Smooth muscle cell of the brain vasculature (primary cell): ENCODE measurements around the gene FBRSL1.

Experiments
- DNase-seq: peaks from one replicate; pipeline ENCODE4 v3.0.0-alpha.2; 2012; ENCODE audit warnings: low read depth, low spot score

FBRSL1 gene

GRCh38 chr12:132541200-132541599 lies 51.2 kb downstream of the FBRSL1 start:
- no peak for DNase-seq

- DNase-seq, result no peak
These were observed 52.0 kb downstream of the FBRSL1 start for GRCh38 chr12:132541996-132542395.

- DNase-seq, result no peak
These were observed 52.7 kb downstream of the FBRSL1 start for GRCh38 chr12:132542661-132543060.

- no peak for DNase-seq
These were observed 53.5 kb downstream of the FBRSL1 start for GRCh38 chr12:132543298-132544079.

GRCh38 chr12:132544080-132544397 lies 54.1 kb downstream of the FBRSL1 start:
- DNase-seq, result no peak

- no peak for DNase-seq
These were observed 54.5 kb downstream of the FBRSL1 start for GRCh38 chr12:132544498-132544897.

- no peak for DNase-seq
These were observed 55.4 kb downstream of the FBRSL1 start for GRCh38 chr12:132545164-132545953.

GRCh38 chr12:132545955-132546354 lies 56.0 kb downstream of the FBRSL1 start:
- no peak for DNase-seq

GRCh38 chr12:132546647-132547046 lies 56.7 kb downstream of the FBRSL1 start:
- DNase-seq, result no peak

GRCh38 chr12:132547205-132547740 lies 57.3 kb downstream of the FBRSL1 start:
- no peak for DNase-seq

GRCh38 chr12:132548430-132549058 lies 58.6 kb downstream of the FBRSL1 start:
- DNase-seq, result no peak

GRCh38 chr12:132549059-132549458 lies 59.1 kb downstream of the FBRSL1 start:
- DNase-seq, result no peak

GRCh38 chr12:132550014-132550802 lies 60.3 kb downstream of the FBRSL1 start:
- DNase-seq, result no peak

- no peak for DNase-seq
These were observed 61.1 kb downstream of the FBRSL1 start for GRCh38 chr12:132550830-132551640.

- DNase-seq, result no peak
These were observed 61.7 kb downstream of the FBRSL1 start for GRCh38 chr12:132551641-132552031.

- DNase-seq, result no peak
These were observed 65.1 kb downstream of the FBRSL1 start for GRCh38 chr12:132554845-132555630.

- no peak for DNase-seq
These were observed 65.7 kb downstream of the FBRSL1 start for GRCh38 chr12:132555686-132556085.

- no peak for DNase-seq
These were observed 66.3 kb downstream of the FBRSL1 start for GRCh38 chr12:132556216-132556615.

- DNase-seq, result no peak
These were observed 66.8 kb downstream of the FBRSL1 start for GRCh38 chr12:132556801-132557200.
